DMS153 treated with DMSO at 0.1 percent for 48 hours (cell line): ENCODE results near the gene CCDC149.

Experiments
- DNase-seq: peaks from one replicate; lab custom pipeline; 2025; ENCODE audit not compliant: unreplicated experiment; lab: John Stamatoyannopoulos, UW

Gene CCDC149

GRCh38 chr4:24881508-24882196 is 31.2 kb downstream of the CCDC149 start:
- DNase-seq, result no peak

GRCh38 chr4:24880186-24880585 is 32.7 kb downstream of the CCDC149 start:
- DNase-seq, result no peak

- no peak for DNase-seq
These were observed 34.2 kb downstream of the CCDC149 start for GRCh38 chr4:24878636-24879016.

- DNase-seq, result no peak
These were observed 34.8 kb downstream of the CCDC149 start for GRCh38 chr4:24877868-24878635.

GRCh38 chr4:24876431-24876830 is 36.4 kb downstream of the CCDC149 start:
- DNase-seq, result no peak

GRCh38 chr4:24872720-24873119 is 40.1 kb downstream of the CCDC149 start:
- no peak for DNase-seq

- no peak for DNase-seq
These were observed 41.6 kb downstream of the CCDC149 start for GRCh38 chr4:24871210-24871609.

- no peak for DNase-seq
These were observed 45.0 kb downstream of the CCDC149 start for GRCh38 chr4:24867766-24868296.

GRCh38 chr4:24867251-24867650 is 45.6 kb downstream of the CCDC149 start:
- no peak for DNase-seq

- DNase-seq, result no peak
These were observed 47.4 kb downstream of the CCDC149 start for GRCh38 chr4:24865401-24865800.

- DNase-seq, result no peak
These were observed 49.0 kb downstream of the CCDC149 start for GRCh38 chr4:24863799-24864198.

- no peak for DNase-seq
These were observed 50.6 kb downstream of the CCDC149 start for GRCh38 chr4:24862073-24862751.

GRCh38 chr4:24858550-24858949 is 54.3 kb downstream of the CCDC149 start:
- DNase-seq, result no peak

GRCh38 chr4:24858026-24858425 is 54.8 kb downstream of the CCDC149 start:
- DNase-seq, result no peak

GRCh38 chr4:24856586-24856985 is 56.3 kb downstream of the CCDC149 start:
- DNase-seq, result no peak

- DNase-seq, result no peak
These were observed 57.1 kb downstream of the CCDC149 start for GRCh38 chr4:24855741-24856140.

- DNase-seq, result no peak
These were observed 59.7 kb downstream of the CCDC149 start for GRCh38 chr4:24853142-24853541.

- no peak for DNase-seq
These were observed 62.2 kb downstream of the CCDC149 start for GRCh38 chr4:24850674-24851073.

- no peak for DNase-seq
These were observed 63.1 kb downstream of the CCDC149 start for GRCh38 chr4:24849756-24850155.

- no peak for DNase-seq
These were observed 63.5 kb downstream of the CCDC149 start for GRCh38 chr4:24849351-24849750.

- DNase-seq, result no peak
These were observed 66.1 kb downstream of the CCDC149 start for GRCh38 chr4:24846716-24847115.

GRCh38 chr4:24845902-24846301 is 66.9 kb downstream of the CCDC149 start:
- no peak for DNase-seq
